Right lobe of liver (tissue), 6 donors: ENCODE results near the gene NRSN2. TPM values are rescaled to one million over a fixed set of nuclear protein-coding genes. Genes with fewer than 3 reads are reported as not detected.
"Not testable (repeated sequence)": the region's sequence is repeated elsewhere in the genome, so short reads cannot be mapped to it uniquely, and the experiment has no call there.

ENCODE experiments used
- ATAC-seq, 4 donors: fragments of 200-7000 bp; cut with Tn5 transposase; one replicate each; pipeline ENCODE4 v1.9.1; 2020; ENCODE audit warnings: mild to moderate bottlenecking in 4 of 4, moderate library complexity in 4 of 4
- DNase-seq, 3 donors: peaks; one replicate each; pipeline ENCODE4 v3.0.0-alpha.2; 2020
- H3K27ac ChIP-seq, 3 donors: fragments of 200-600 bp; one replicate each; pipeline ENCODE4 v1.8.0; 2022
- H3K27me3 ChIP-seq, 2 donors: fragments of 200-600 bp; one replicate each; pipeline ENCODE4 v1.8.0; 2022
- H3K36me3 ChIP-seq, 4 donors: fragments of 200-600 bp; sonication (generic) in 1 of 4; one replicate each; pipeline versions ENCODE4 v1.5.1 to v1.8.0; 2017 to 2022; ENCODE audit warnings: control low read depth in 1 of 4
- H3K4me1 ChIP-seq, 4 donors: fragments of 200-600 bp; sonication (generic) in 1 of 4; one replicate each; pipeline versions ENCODE4 v1.5.1 to v1.8.0; 2017 to 2022; ENCODE audit warnings: control low read depth in 1 of 4
- H3K4me3 ChIP-seq, 3 donors: fragments of 200-600 bp; one replicate each; pipeline ENCODE4 v1.8.0; 2022
- H3K9me3 ChIP-seq, 4 donors: fragments of 200-600 bp; sonication (generic) in 1 of 4; one replicate each; pipeline versions ENCODE4 v1.5.1 to v1.8.0; 2017 to 2022; ENCODE audit warnings: control low read depth in 1 of 4
- CTCF ChIP-seq, 4 donors: fragments of 200-600 bp in 3 of 4; fragments of 450-650 bp in 1 of 4; IDR thresholded peaks; one replicate each; pipeline versions ENCODE4 v1.5.1 to v1.8.0; 2016 to 2022; ENCODE audit warnings: antibody characterized with exemption in 4 of 4, mild to moderate bottlenecking in 2 of 4
- POLR2A ChIP-seq: fragments of 450-650 bp; IDR thresholded peaks from one replicate; pipeline ENCODE4 v1.6.1; 2017; ENCODE audit warnings: antibody characterized with exemption, mild to moderate bottlenecking
- WGBS: methylation state at CpG from one replicate; pipeline ENCODE4 v1.1.6; 2018; ENCODE audit warnings: low coverage, low lambda C conversion rate; ENCODE audit not compliant: insufficient coverage; ENCODE audit errors: missing lambda C conversion rate; 5-methylcytosine and 5-hydroxymethylcytosine counted together
- intact Hi-C, 2 donors: fragments of 100-400 bp; cut with DNase I; formaldehyde crosslinking; loops; one replicate each; pipeline versions ENCODE4 v1.11.2 to v1.14.1; 2022
- total RNA-seq, 6 experiments: library from RNA; depleted of rRNA in 2 of 6; stranded (reverse); fragments of >200 nt in 2 of 6; fragmentation: NEBNext Ultra II Directional in 3 of 6; extraction: Animal tissue kit (Norgen Biotek cat#: 25700) in 3 of 6; gene quantifications; one replicate each; pipeline versions ENCODE4 v1.1.0 to v1.2.4, GENCODE V29; 2016 to 2023
- donor health status: DM: no; HTN: yes; CAD: no.
- donor health status: DM: no; HTN: no; CAD: no.
- donor health status: DM: no; HTN: no; CAD: no.
- donor health status: DM: no; HTN: yes; CAD: no.
- donor health status: DM: no; HTN: yes; CAD: no.

The NRSN2 gene
- total RNA-seq, 6 experiments from 2014 or later, result 1.3 to 4.1 (median 1.9) TPM

DNA sequence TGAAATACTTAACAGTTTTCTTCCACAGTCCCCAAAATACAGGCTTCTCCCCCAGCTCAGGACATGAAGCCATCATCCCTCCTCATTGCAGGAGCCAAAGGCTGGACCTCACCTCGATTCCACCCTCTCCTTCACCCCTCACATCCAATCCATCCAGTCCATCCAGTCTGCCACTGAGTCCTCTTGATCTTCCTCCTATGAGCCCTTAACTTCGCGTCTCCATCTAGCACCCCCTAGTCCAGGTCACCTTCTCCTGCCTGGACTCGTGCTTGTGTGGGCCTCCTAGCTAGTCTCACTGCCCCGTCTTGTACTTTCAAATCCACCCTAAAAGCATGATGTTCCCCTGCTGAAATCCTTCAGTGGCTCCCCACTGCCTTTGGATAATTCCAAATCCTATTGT lies 37.0 kb downstream of the NRSN2 start:
- no peaks in the 10 kb centered on the region for H3K27me3 ChIP-seq
- intact Hi-C loops, result no loop called here
- H3K9me3 ChIP-seq, result no peaks in the 10 kb centered on the region
- TF ChIP-seq CTCF (IDR thresholded peaks at IDR 0.05) (no peak), POLR2A (no peak)
- 81% methylated on average over 5 of the region's 5 CpGs for WGBS
- peaks cover 0 to 18% (median 6%) of the 10 kb centered on the region in 4 donors for H3K4me1 ChIP-seq
- H3K36me3 ChIP-seq, result peaks cover 0 to 11% (median 8%) of the 10 kb centered on the region in 4 donors
- DNase-seq (no peak), ATAC-seq (no peak)
- H3K27ac ChIP-seq, result no peak overlapping the region
- no peak overlapping the region for H3K4me3 ChIP-seq

GRCh38 chr20:384723-385122 lies 37.8 kb downstream of the NRSN2 start:
- whole genome bisulfite sequencing, result 100% methylated on average over 1 of the region's 1 CpG

DNA sequence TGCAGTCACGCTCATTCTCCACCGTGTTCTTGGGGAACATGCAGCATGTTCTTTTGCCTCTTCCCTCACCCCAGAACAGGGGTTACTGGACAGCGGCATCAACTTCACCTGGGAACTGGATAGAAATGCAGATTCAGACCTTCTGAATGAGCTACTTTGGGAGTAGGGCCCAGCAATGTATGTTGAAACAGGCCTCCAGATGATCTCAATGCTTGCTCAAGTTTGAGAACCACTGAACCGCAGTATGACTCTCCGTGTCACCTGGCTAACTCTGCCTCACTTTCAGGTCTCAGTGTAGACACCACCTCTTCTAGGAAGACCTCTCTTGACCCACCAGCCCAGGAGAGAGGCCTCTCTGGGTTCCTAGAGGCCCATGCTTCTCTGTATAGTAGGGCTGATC lies 38.5 kb downstream of the NRSN2 start:
- Histone ChIP-seq H3K27me3 (no peaks in the 10 kb centered on the region), H3K27ac (no peak overlapping the region), H3K4me1 (peaks cover 0 to 33% (median 12%) of the 10 kb centered on the region in 4 donors), H3K9me3 (no peaks in the 10 kb centered on the region), H3K36me3 (peaks cover 0 to 14% (median 8%) of the 10 kb centered on the region in 4 donors), H3K4me3 (no peak overlapping the region)
- intact Hi-C loops, result no loop called here
- DNase-seq (no peak), ATAC-seq (no peak)
- TF ChIP-seq POLR2A (no peak), CTCF (IDR thresholded peaks at IDR 0.05) (no peak)
- 84% methylated on average over 3 of the region's 5 CpGs for whole genome bisulfite sequencing

More at GRCh38 chr20:384723-385122, 37.8 kb downstream of the NRSN2 start:
- Histone ChIP-seq H3K9me3 (no peaks in the 10 kb centered on the region), H3K4me1 (peaks cover 0 to 26% (median 10%) of the 10 kb centered on the region in 4 donors), H3K27ac (no peak overlapping the region), H3K4me3 (no peak overlapping the region), H3K27me3 (no peaks in the 10 kb centered on the region), H3K36me3 (peaks cover 0 to 14% (median 8%) of the 10 kb centered on the region in 4 donors)
- ATAC-seq (no peak), DNase-seq (no peak)
- intact Hi-C loops, result no loop called here
- TF ChIP-seq POLR2A (no peak), CTCF (IDR thresholded peaks at IDR 0.05) (no peak)

DNA sequence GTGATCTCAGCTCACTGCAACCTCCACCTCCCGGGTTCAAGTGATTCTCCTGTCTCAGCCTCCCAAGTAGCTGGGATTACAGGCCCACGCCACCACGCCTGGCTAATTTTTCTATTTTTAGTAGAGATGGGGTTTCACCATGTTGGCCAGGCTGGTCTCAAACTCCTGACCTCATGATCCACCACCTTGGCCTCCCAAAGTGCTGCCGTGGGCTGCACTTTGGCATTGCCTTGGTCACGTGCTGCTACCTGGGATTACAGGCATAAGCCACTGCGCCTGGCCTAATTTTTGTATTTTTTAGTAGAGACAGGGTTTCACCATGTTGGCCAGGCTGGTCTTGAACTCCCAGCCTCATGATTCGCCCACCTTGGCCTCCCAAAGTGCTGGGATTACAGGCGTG lies 39.7 kb downstream of the NRSN2 start:
- peaks cover 0 to 42% (median 16%) of the 10 kb centered on the region in 4 donors for H3K4me1 ChIP-seq
- WGBS, result 93% methylated on average over 5 of the region's 8 CpGs
- not testable (repeated sequence) for H3K4me3 ChIP-seq

DNA sequence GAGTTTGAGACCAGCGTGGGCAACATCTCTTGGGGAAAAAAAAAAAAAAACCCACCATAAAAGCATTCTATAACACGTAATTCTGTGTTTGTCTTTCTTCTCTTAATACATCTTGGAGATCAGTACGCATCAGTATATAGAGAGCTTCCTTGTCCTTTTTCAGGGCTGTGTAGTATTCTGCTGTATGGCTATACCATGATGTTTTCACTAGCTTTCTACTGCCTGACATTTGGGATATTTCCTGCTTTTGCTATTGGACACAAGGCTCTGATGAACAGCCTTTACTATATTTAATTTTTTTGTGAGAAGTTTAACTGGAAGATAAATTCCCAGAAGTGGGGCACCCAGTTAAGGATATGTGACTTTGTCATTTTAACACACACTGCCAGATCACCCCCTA lies 40.6 kb downstream of the NRSN2 start:
- no peak overlapping the region for H3K4me3 ChIP-seq
- intact Hi-C loops, result no loop called here
- H3K9me3 ChIP-seq, result no peaks in the 10 kb centered on the region
- no peaks in the 10 kb centered on the region for H3K27me3 ChIP-seq
- ATAC-seq (no peak), DNase-seq (no peak)
- H3K4me1 ChIP-seq, result peaks cover 0 to 37% (median 16%) of the 10 kb centered on the region in 4 donors
- TF ChIP-seq CTCF (IDR thresholded peaks at IDR 0.05) (no peak), POLR2A (no peak)
- no peak overlapping the region for H3K27ac ChIP-seq
- peaks cover 0 to 31% (median 16%) of the 10 kb centered on the region in 4 donors for H3K36me3 ChIP-seq
- WGBS, result 85% methylated on average over 3 of the region's 3 CpGs

More for the DNA sequence above, 39.7 kb downstream of the NRSN2 start:
- H3K9me3 ChIP-seq, H3K27ac ChIP-seq, intact Hi-C loops, ATAC-seq, H3K27me3 ChIP-seq, DNase-seq: not testable (repeated sequence)
- H3K36me3 ChIP-seq, result peaks cover 0 to 22% (median 11%) of the 10 kb centered on the region in 4 donors
